Measurements from ENCODE around the gene TNXB.
"Not testable (repeated sequence)": the region's sequence is repeated elsewhere in the genome, so short reads cannot be mapped to it uniquely, and the experiment has no call there.

Gene TNXB

GRCh38 chr6:32037598-32038524, 71.3 kb downstream of the TNXB start, which contains the start of gene CYP21A2:
Gene CYP21A2, plus strand, starts transcription at chr6:32038415. Its CDS starts 8 bp downstream, at chr6:32038423.
- DNase-seq = not testable (repeated sequence)

GRCh38 chr6:32037136-32037535, 72.0 kb downstream of the TNXB start:
- DNase-seq = not testable (repeated sequence)

GRCh38 chr6:32035283-32036013, 73.7 kb downstream of the TNXB start:
- not testable (repeated sequence) for DNase-seq

GRCh38 chr6:32029553-32029952, 79.6 kb downstream of the TNXB start:
- DNase-seq = not testable (repeated sequence)

- DNase-seq = not testable (repeated sequence)
Measured at GRCh38 chr6:32028631-32029030, 80.5 kb downstream of the TNXB start.

GRCh38 chr6:32022100-32022499, 87.0 kb downstream of the TNXB start:
- DNase-seq = not testable (repeated sequence)

GRCh38 chr6:32014547-32014946, 94.6 kb downstream of the TNXB start, which contains the start of gene C4B:
Gene C4B, plus strand, starts transcription at chr6:32014795. Its CDS starts 51 bp downstream, at chr6:32014846.
- DNase-seq = not testable (repeated sequence)

DNA sequence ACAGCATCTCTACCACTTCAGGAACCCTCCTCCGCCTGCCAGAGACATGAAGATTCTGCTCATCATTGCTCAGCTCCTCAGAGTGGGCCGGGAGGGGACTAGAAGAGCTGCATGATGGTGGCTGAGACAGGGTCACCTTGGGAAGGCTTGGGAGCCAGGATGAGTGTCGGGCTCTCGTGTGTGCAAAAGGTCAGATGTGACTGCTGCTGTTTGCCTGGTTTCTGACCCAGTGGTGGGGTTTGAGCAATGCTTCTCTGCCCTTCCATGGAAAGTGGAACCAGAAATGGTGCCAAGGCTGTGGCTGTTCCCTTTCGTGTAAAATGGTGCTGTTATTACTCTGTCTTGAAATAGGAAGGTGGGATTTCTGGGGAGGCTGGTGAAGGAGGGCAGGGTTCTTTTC, 95.4 kb downstream of the TNXB start:
- not testable (repeated sequence) for DNase-seq

- DNase-seq = not testable (repeated sequence)
Measured at GRCh38 chr6:32012941-32013617, 96.1 kb downstream of the TNXB start.

DNA sequence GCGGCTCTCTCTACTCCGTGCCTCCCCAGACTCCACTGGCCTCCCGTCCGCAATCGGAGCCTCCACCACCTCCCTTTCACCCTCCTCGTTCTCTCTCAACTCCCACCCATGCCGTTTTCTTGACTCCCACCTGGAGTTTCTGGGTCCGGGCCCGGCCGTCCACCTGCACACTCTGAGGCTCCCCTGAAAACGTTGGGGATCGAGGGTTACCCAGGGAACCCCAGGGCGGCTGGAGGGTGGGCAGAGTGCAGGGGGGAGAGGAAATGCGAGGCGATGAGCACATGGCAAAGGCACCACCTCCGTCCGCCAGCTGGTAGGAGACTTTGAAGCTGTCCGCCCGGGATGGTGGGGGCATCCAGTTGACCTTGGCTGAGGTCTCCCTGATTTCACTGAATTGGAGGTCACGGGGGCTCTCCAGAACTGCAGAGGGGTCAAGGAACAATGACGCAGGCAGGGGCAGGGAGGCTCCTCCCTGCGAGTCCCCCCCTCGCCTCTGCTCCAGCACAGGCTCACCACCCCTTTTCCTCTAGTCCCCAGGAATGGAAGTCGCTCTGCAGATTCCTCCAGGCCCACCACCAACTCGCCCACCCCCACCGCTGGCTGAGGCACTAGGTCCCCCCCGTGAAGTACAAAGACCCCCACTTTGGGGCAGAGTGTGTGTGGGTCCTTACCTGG, 98.1 kb downstream of the TNXB start:
- DNase-seq = not testable (repeated sequence)

DNA sequence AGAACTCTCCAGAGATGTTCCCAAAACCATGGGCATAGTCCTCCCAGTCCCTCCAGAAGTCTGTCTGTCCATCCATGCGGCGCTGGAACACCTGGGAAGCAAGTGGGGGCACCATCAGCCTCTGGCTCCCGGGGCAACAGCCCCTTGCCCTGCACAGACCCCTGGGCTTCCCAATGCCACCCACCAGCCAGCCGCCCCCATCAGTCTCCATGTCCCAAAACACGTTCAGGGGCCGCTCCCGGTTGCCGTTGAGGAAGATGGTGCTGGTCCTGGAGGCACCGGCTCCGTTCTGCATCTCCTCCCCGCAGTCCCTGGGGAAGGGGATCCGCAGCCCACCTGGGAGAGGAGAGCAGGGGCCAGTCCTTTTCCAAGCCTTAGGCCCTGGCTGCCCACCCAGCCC, 99.6 kb downstream of the TNXB start:
- DNase-seq = not testable (repeated sequence)

GRCh38 chr6:32008616-32009015, 100.5 kb downstream of the TNXB start:
- DNase-seq = not testable (repeated sequence)

DNA sequence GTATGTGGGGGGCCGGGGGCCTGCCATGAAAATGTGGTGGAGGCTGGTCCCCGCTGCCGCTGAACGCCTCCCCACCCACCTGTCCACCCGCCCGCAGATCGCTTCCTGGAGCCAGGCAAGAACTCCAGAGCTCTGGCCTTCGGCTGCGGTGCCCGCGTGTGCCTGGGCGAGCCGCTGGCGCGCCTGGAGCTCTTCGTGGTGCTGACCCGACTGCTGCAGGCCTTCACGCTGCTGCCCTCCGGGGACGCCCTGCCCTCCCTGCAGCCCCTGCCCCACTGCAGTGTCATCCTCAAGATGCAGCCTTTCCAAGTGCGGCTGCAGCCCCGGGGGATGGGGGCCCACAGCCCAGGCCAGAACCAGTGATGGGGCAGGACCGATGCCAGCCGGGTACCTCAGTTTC, 101.1 kb downstream of the TNXB start:
- not testable (repeated sequence) for DNase-seq

DNA sequence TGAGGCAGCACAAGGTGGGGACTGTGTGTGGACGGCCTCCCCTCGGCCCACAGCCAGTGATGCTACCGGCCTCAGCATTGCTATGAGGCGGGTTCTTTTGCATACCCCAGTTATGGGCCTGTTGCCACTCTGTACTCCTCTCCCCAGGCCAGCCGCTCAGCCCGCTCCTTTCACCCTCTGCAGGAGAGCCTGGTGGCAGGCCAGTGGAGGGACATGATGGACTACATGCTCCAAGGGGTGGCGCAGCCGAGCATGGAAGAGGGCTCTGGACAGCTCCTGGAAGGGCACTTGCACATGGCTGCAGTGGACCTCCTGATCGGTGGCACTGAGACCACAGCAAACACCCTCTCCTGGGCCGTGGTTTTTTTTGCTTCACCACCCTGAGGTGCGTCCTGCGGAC, 102.1 kb downstream of the TNXB start:
- DNase-seq = not testable (repeated sequence)

- DNase-seq = not testable (repeated sequence)
Measured at GRCh38 chr6:32005991-32006529, 103.1 kb downstream of the TNXB start.

DNA sequence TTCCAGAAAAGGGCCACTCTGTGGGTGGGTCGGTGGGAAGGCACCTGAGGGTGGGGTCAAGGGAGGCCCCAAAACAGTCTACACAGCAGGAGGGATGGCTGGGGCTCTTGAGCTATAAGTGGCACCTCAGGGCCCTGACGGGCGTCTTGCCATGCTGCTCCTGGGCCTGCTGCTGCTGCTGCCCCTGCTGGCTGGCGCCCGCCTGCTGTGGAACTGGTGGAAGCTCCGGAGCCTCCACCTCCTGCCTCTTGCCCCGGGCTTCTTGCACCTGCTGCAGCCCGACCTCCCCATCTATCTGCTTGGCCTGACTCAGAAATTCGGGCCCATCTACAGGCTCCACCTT, 103.6 kb downstream of the TNXB start:
- DNase-seq = not testable (repeated sequence)

GRCh38 chr6:32004864-32005537, 104.1 kb downstream of the TNXB start:
- DNase-seq = not testable (repeated sequence)

DNA sequence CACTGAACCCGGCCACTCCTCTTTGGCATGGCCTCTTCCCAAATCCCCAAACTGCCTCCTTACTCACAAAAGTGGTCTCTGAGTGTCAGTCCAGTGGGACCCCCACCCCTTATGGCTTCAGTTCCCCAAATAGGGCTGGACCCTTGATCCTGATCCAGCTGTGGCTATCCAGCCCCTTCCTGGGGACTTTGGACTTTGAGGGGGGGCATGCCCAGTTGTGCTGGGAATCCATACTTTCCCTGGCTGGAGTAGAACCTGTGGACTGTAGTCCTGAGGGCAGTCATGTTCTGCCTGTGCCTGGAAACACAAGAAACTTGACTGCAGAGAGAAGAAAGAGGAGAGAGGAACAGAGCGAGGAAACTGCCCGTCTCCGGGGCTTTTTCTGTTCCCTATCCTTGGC, 104.7 kb downstream of the TNXB start:
- DNase-seq = not testable (repeated sequence)

GRCh38 chr6:32003301-32003700, 105.8 kb downstream of the TNXB start:
- DNase-seq = not testable (repeated sequence)

GRCh38 chr6:32002546-32003268, 106.4 kb downstream of the TNXB start:
- not testable (repeated sequence) for DNase-seq

- not testable (repeated sequence) for DNase-seq
Measured at GRCh38 chr6:31996385-31996784, 112.8 kb downstream of the TNXB start.
